Measurements from ENCODE around the gene C11orf86.
"Not testable (repeated sequence)": the region's sequence is repeated elsewhere in the genome, so short reads cannot be mapped to it uniquely, and the experiment has no call there.

The C11orf86 gene

GRCh38 chr11:66983275-66983924 lies 8.3 kb downstream of the C11orf86 start:
- Histone ChIP-seq H3K4me1 (ENCODE audit: insufficient read depth, insufficient read length) (peaks cover 26% of the 10 kb centered on the region), H3K9me3 (ENCODE audit: insufficient read depth, low read length) (peaks cover 16% of the 10 kb centered on the region), H3K9ac (ENCODE audit: insufficient read length, low read depth) (no peak overlapping the region), H3K36me3 (ENCODE audit: insufficient read depth, insufficient read length, low read length) (no peaks in the 10 kb centered on the region), H3K4me3 (ENCODE audit: insufficient read length, low read depth) (no peak overlapping the region), H3K27me3 (ENCODE audit: insufficient read depth, insufficient read length) (no peaks in the 10 kb centered on the region)
- no peak for TF ChIP-seq SUZ12 (IDR thresholded peaks at IDR 0.05; ENCODE audit: extremely low read depth, insufficient read depth, insufficient read length)
- TF ChIP-seq ZNF274 (IDR thresholded peaks at IDR 0.05; ENCODE audit: low read depth, low read length) = no peak
- TF ChIP-seq YY1 (IDR thresholded peaks at IDR 0.05; ENCODE audit: insufficient read depth, insufficient read length) = no peak
- DNase-seq (ENCODE audit: low read depth, low spot score) = no peak

GRCh38 chr11:66985508-66986177 lies 10.5 kb downstream of the C11orf86 start:
- H3K4me1 ChIP-seq (ENCODE audit: insufficient read depth, insufficient read length) = peaks cover 26% of the 10 kb centered on the region
- H3K36me3 ChIP-seq (ENCODE audit: insufficient read depth, insufficient read length, low read length) = no peaks in the 10 kb centered on the region
- H3K9ac ChIP-seq (ENCODE audit: insufficient read length, low read depth) = no peak overlapping the region
- no peak for DNase-seq (ENCODE audit: low read depth, low spot score)
- no peaks in the 10 kb centered on the region for H3K27me3 ChIP-seq (ENCODE audit: insufficient read depth, insufficient read length)
- no peak for TF ChIP-seq YY1 (IDR thresholded peaks at IDR 0.05; ENCODE audit: insufficient read depth, insufficient read length)
- TF ChIP-seq SUZ12 (IDR thresholded peaks at IDR 0.05; ENCODE audit: extremely low read depth, insufficient read depth, insufficient read length) = no peak
- TF ChIP-seq ZNF274 (IDR thresholded peaks at IDR 0.05; ENCODE audit: low read depth, low read length) = no peak
- H3K4me3 ChIP-seq (ENCODE audit: insufficient read length, low read depth) = no peak overlapping the region
- H3K9me3 ChIP-seq (ENCODE audit: insufficient read depth, low read length) = no peaks in the 10 kb centered on the region

GRCh38 chr11:66986178-66986545 lies 11.1 kb downstream of the C11orf86 start:
- no peak overlapping the region for H3K9ac ChIP-seq (ENCODE audit: insufficient read length, low read depth)
- no peak for DNase-seq (ENCODE audit: low read depth, low spot score)
- H3K27me3 ChIP-seq (ENCODE audit: insufficient read depth, insufficient read length) = no peaks in the 10 kb centered on the region
- no peak overlapping the region for H3K4me3 ChIP-seq (ENCODE audit: insufficient read length, low read depth)
- no peaks in the 10 kb centered on the region for H3K9me3 ChIP-seq (ENCODE audit: insufficient read depth, low read length)
- peaks cover 26% of the 10 kb centered on the region for H3K4me1 ChIP-seq (ENCODE audit: insufficient read depth, insufficient read length)
- no peak for TF ChIP-seq SUZ12 (IDR thresholded peaks at IDR 0.05; ENCODE audit: extremely low read depth, insufficient read depth, insufficient read length)
- TF ChIP-seq YY1 (IDR thresholded peaks at IDR 0.05; ENCODE audit: insufficient read depth, insufficient read length) = no peak
- TF ChIP-seq ZNF274 (IDR thresholded peaks at IDR 0.05; ENCODE audit: low read depth, low read length) = no peak
- no peaks in the 10 kb centered on the region for H3K36me3 ChIP-seq (ENCODE audit: insufficient read depth, insufficient read length, low read length)

- H3K27me3 ChIP-seq (ENCODE audit: insufficient read depth, insufficient read length) = no peaks in the 10 kb centered on the region
- no peak overlapping the region for H3K9ac ChIP-seq (ENCODE audit: insufficient read length, low read depth)
- no peak overlapping the region for H3K4me3 ChIP-seq (ENCODE audit: insufficient read length, low read depth)
- H3K9me3 ChIP-seq (ENCODE audit: insufficient read depth, low read length) = no peaks in the 10 kb centered on the region
- no peaks in the 10 kb centered on the region for H3K36me3 ChIP-seq (ENCODE audit: insufficient read depth, insufficient read length, low read length)
- no peak for TF ChIP-seq YY1 (IDR thresholded peaks at IDR 0.05; ENCODE audit: insufficient read depth, insufficient read length)
- no peak for TF ChIP-seq SUZ12 (IDR thresholded peaks at IDR 0.05; ENCODE audit: extremely low read depth, insufficient read depth, insufficient read length)
- no peak for TF ChIP-seq ZNF274 (IDR thresholded peaks at IDR 0.05; ENCODE audit: low read depth, low read length)
- peak; percentile 63 for DNase-seq (ENCODE audit: low read depth, low spot score)
- H3K4me1 ChIP-seq (ENCODE audit: insufficient read depth, insufficient read length) = peaks cover 26% of the 10 kb centered on the region
Observed at GRCh38 chr11:66987158-66987620, 12.1 kb downstream of the C11orf86 start.

GRCh38 chr11:66987924-66988637 lies 13.0 kb downstream of the C11orf86 start:
- Histone ChIP-seq H3K9me3 (ENCODE audit: insufficient read depth, low read length) (no peaks in the 10 kb centered on the region), H3K27me3 (ENCODE audit: insufficient read depth, insufficient read length) (no peaks in the 10 kb centered on the region), H3K4me1 (ENCODE audit: insufficient read depth, insufficient read length) (peaks cover 26% of the 10 kb centered on the region), H3K36me3 (ENCODE audit: insufficient read depth, insufficient read length, low read length) (no peaks in the 10 kb centered on the region), H3K4me3 (ENCODE audit: insufficient read length, low read depth) (no peak overlapping the region), H3K9ac (ENCODE audit: insufficient read length, low read depth) (no peak overlapping the region)
- DNase-seq (ENCODE audit: low read depth, low spot score) = no peak
- TF ChIP-seq YY1 (IDR thresholded peaks at IDR 0.05; ENCODE audit: insufficient read depth, insufficient read length) (no peak), SUZ12 (IDR thresholded peaks at IDR 0.05; ENCODE audit: extremely low read depth, insufficient read depth, insufficient read length) (no peak), ZNF274 (IDR thresholded peaks at IDR 0.05; ENCODE audit: low read depth, low read length) (no peak)

GRCh38 chr11:66988741-66989140 lies 13.6 kb downstream of the C11orf86 start:
- not testable (repeated sequence) for DNase-seq (ENCODE audit: low read depth, low spot score); H3K4me3 ChIP-seq (ENCODE audit: insufficient read length, low read depth); H3K36me3 ChIP-seq (ENCODE audit: insufficient read depth, insufficient read length, low read length); H3K9ac ChIP-seq (ENCODE audit: insufficient read length, low read depth); H3K9me3 ChIP-seq (ENCODE audit: insufficient read depth, low read length); H3K27me3 ChIP-seq (ENCODE audit: insufficient read depth, insufficient read length)
- peaks cover 26% of the 10 kb centered on the region for H3K4me1 ChIP-seq (ENCODE audit: insufficient read depth, insufficient read length)

GRCh38 chr11:66989360-66989759 lies 14.3 kb downstream of the C11orf86 start:
- H3K9ac ChIP-seq (ENCODE audit: insufficient read length, low read depth); H3K9me3 ChIP-seq (ENCODE audit: insufficient read depth, low read length); H3K36me3 ChIP-seq (ENCODE audit: insufficient read depth, insufficient read length, low read length); H3K27me3 ChIP-seq (ENCODE audit: insufficient read depth, insufficient read length); DNase-seq (ENCODE audit: low read depth, low spot score); H3K4me3 ChIP-seq (ENCODE audit: insufficient read length, low read depth): not testable (repeated sequence)
- peaks cover 26% of the 10 kb centered on the region for H3K4me1 ChIP-seq (ENCODE audit: insufficient read depth, insufficient read length)
